ENCODE results near the gene FFAR2. TPM values are rescaled to one million over a fixed set of nuclear protein-coding genes. Genes with fewer than 3 reads are reported as not detected.
"Not testable (repeated sequence)": the region's sequence is repeated elsewhere in the genome, so short reads cannot be mapped to it uniquely, and the experiment has no call there.

The FFAR2 gene
- total RNA-seq, 6 experiments from 2014 or later: 0.30 to 0.64 (median 0.35) TPM; not detected in 3

- Histone ChIP-seq H3K9me3 (peaks cover 0 to 2% (median 0%) of the 10 kb centered on the region in 4 donors), H3K4me1 (peaks cover 0 to 36% (median 10%) of the 10 kb centered on the region in 4 donors), H3K4me3 (peak overlapping the region in 2 of 3 donors; percentile 24 to 33), H3K27me3 (no peaks in the 10 kb centered on the region), H3K27ac (peak overlapping the region; percentile 41 to 88 (median 61)), H3K36me3 (no peaks in the 10 kb centered on the region)
- TF ChIP-seq POLR2A (IDR thresholded peaks at IDR 0.05): no peak
- no peak for TF ChIP-seq CTCF (IDR thresholded peaks at IDR 0.05)
- intact Hi-C loops (cut with DNase I): no loop called here
- peak; percentile 77 to 88 (median 82) for ATAC-seq
- WGBS (ENCODE audit: insufficient coverage, low coverage, low lambda C conversion rate, missing lambda C conversion rate): 11% methylated on average over 10 of the region's 14 CpGs
- DNase-seq: peak; percentile 88 to 92 (median 90)
Measured at GRCh38 chr19:35459414-35460082, 11.5 kb downstream of the FFAR2 start.

- Histone ChIP-seq H3K9me3 (peaks cover 0 to 2% (median 0%) of the 10 kb centered on the region in 4 donors), H3K4me3 (no peak overlapping the region), H3K36me3 (no peaks in the 10 kb centered on the region), H3K4me1 (peaks cover 0 to 33% (median 10%) of the 10 kb centered on the region in 4 donors), H3K27ac (no peak overlapping the region), H3K27me3 (no peaks in the 10 kb centered on the region)
- intact Hi-C loops (cut with DNase I): no loop called here
- WGBS (ENCODE audit: insufficient coverage, low coverage, low lambda C conversion rate, missing lambda C conversion rate): 75% methylated on average over 9 of the region's 10 CpGs
- TF ChIP-seq CTCF (IDR thresholded peaks at IDR 0.05): no peak
- no peak for TF ChIP-seq POLR2A (IDR thresholded peaks at IDR 0.05)
- no peak for ATAC-seq
- DNase-seq: no peak
Measured at GRCh38 chr19:35460608-35461007, 12.6 kb downstream of the FFAR2 start.

- H3K4me3 ChIP-seq: no peak overlapping the region
- intact Hi-C loops (cut with DNase I): no loop called here
- ATAC-seq: no peak
- 65% methylated on average over 9 of the region's 9 CpGs for WGBS (ENCODE audit: insufficient coverage, low coverage, low lambda C conversion rate, missing lambda C conversion rate)
- no peaks in the 10 kb centered on the region for H3K36me3 ChIP-seq
- H3K9me3 ChIP-seq: peaks cover 0 to 2% (median 0%) of the 10 kb centered on the region in 4 donors
- H3K4me1 ChIP-seq: peaks cover 0 to 33% (median 10%) of the 10 kb centered on the region in 4 donors
- DNase-seq: no peak
- no peaks in the 10 kb centered on the region for H3K27me3 ChIP-seq
- TF ChIP-seq CTCF (IDR thresholded peaks at IDR 0.05) (no peak), POLR2A (IDR thresholded peaks at IDR 0.05) (no peak)
- no peak overlapping the region for H3K27ac ChIP-seq
Measured at GRCh38 chr19:35461060-35461459, 13.0 kb downstream of the FFAR2 start.

- H3K4me1 ChIP-seq: peaks cover 0 to 33% (median 10%) of the 10 kb centered on the region in 4 donors
Measured at GRCh38 chr19:35461788-35462187, 13.7 kb downstream of the FFAR2 start.

GRCh38 chr19:35462476-35462953 is 14.5 kb downstream of the FFAR2 start:
- Histone ChIP-seq H3K27me3 (no peaks in the 10 kb centered on the region), H3K36me3 (no peaks in the 10 kb centered on the region), H3K9me3 (peaks cover 0 to 2% (median 0%) of the 10 kb centered on the region in 4 donors), H3K27ac (peak overlapping the region in 2 of 3 donors; percentile 17 to 24), H3K4me1 (peaks cover 0 to 29% (median 10%) of the 10 kb centered on the region in 4 donors), H3K4me3 (no peak overlapping the region)
- ATAC-seq (peak; percentile 6 to 35 (median 16)), DNase-seq (no peak)
- no peak for TF ChIP-seq POLR2A (IDR thresholded peaks at IDR 0.05)
- no peak for TF ChIP-seq CTCF (IDR thresholded peaks at IDR 0.05)
- 36% methylated on average over 6 of the region's 6 CpGs for WGBS (ENCODE audit: insufficient coverage, low coverage, low lambda C conversion rate, missing lambda C conversion rate)
- intact Hi-C loops (cut with DNase I): no loop called here

More at GRCh38 chr19:35461788-35462187, 13.7 kb downstream of the FFAR2 start:
- DNase-seq; ATAC-seq; H3K9me3 ChIP-seq; intact Hi-C loops (cut with DNase I); H3K4me3 ChIP-seq; H3K27me3 ChIP-seq; H3K27ac ChIP-seq; H3K36me3 ChIP-seq: not testable (repeated sequence)

- peaks cover 0 to 25% (median 10%) of the 10 kb centered on the region in 4 donors for H3K4me1 ChIP-seq
- H3K36me3 ChIP-seq; DNase-seq; H3K4me3 ChIP-seq; ATAC-seq; H3K9me3 ChIP-seq; H3K27me3 ChIP-seq; intact Hi-C loops (cut with DNase I); H3K27ac ChIP-seq: not testable (repeated sequence)
- WGBS (ENCODE audit: insufficient coverage, low coverage, low lambda C conversion rate, missing lambda C conversion rate): 44% methylated on average over 7 of the region's 7 CpGs
Measured at GRCh38 chr19:35462956-35463355, 14.9 kb downstream of the FFAR2 start.
